Panc1 (cell line): Measurements from ENCODE around the gene PLA1A. TPM values are rescaled to one million over a fixed set of nuclear protein-coding genes. Genes with fewer than 3 reads are reported as not detected.

Experiments
- ATAC-seq: fragments of 200-7000 bp; cut with Tn5 transposase; 2 replicates; pipeline ENCODE4 v1.9.1; 2020; ENCODE audit warnings: mild to moderate bottlenecking, moderate library complexity
- BruUV-seq: library from RNA; stranded (reverse); fragments of 400-500 nt; replicated peaks from 2 replicates; lab custom pipeline; 2021; lab: Mats Ljungman, UMichigan
- CTCF ChIA-PET: fragments of 300-600 bp; sonication (Branson Sonifier 250); formaldehyde crosslinking; loops from one replicate; lab custom pipeline; 2022; ENCODE audit warnings: antibody characterized with exemption; lab: Charles Lee
- POLR2A ChIA-PET: fragments of 300-600 bp; sonication (Branson Sonifier 250); formaldehyde crosslinking; loops from one replicate; lab custom pipeline; 2022; ENCODE audit warnings: antibody characterized with exemption; lab: Charles Lee
- DNase-seq: peaks from one replicate; pipeline ENCODE4 v3.0.0-alpha.2; 2010; ENCODE audit warnings: low read depth, low spot score
- H3K27ac ChIP-seq: 2 replicates; pipeline ENCODE4 v1.5.1; 2011; ENCODE audit warnings: mild to moderate bottlenecking, low read length, inconsistent platforms
- H3K27me3 ChIP-seq: fragments of 200-500 bp; sonication (Bioruptor generic); 2 replicates; pipeline ENCODE4 v1.6.0; 2014; ENCODE audit warnings: low read length, inconsistent platforms; ENCODE audit not compliant: control insufficient read depth, insufficient read depth
- H3K36me3 ChIP-seq: fragments of 200-500 bp; sonication (Bioruptor generic); 2 replicates; pipeline ENCODE4 v1.5.1; 2014; ENCODE audit warnings: inconsistent platforms, mild to moderate bottlenecking, low read length, moderate library complexity; ENCODE audit not compliant: control insufficient read depth, insufficient read depth
- H3K4me1 ChIP-seq: 2 replicates; pipeline ENCODE4 v1.5.1; 2011; ENCODE audit warnings: inconsistent platforms, mild to moderate bottlenecking, low read length, moderate library complexity; ENCODE audit not compliant: control insufficient read depth, insufficient read depth
- H3K4me3 ChIP-seq, 2 experiments: 2 replicates each; pipeline ENCODE4 v1.5.1; 2011 to 2012; ENCODE audit warnings: low read depth in 2 of 2, low read length in 2 of 2, mild to moderate bottlenecking in 2 of 2, inconsistent platforms in 1 of 2, moderate library complexity in 1 of 2
- H3K9me3 ChIP-seq: fragments of 200-500 bp; sonication (Bioruptor generic); 2 replicates; pipeline ENCODE4 v1.5.1; 2014; ENCODE audit warnings: low read depth, mild to moderate bottlenecking, inconsistent platforms, low read length, moderate library complexity; ENCODE audit not compliant: control insufficient read depth, insufficient read depth
- POLR2AphosphoS5 ChIP-seq: IDR thresholded peaks from 2 replicates; pipeline ENCODE4 v1.6.1; 2012; ENCODE audit warnings: mild to moderate bottlenecking, low read depth, low read length, moderate library complexity
- SIN3A ChIP-seq: IDR thresholded peaks from 2 replicates; pipeline ENCODE4 v1.6.1; 2012; ENCODE audit warnings: low read depth, mild to moderate bottlenecking, low read length, moderate library complexity, borderline replicate concordance; ENCODE audit not compliant: insufficient read depth
- TCF7L2 ChIP-seq: IDR thresholded peaks from 2 replicates; pipeline ENCODE4 v1.6.1; 2011; ENCODE audit warnings: mild to moderate bottlenecking, low read depth, low read length, inconsistent platforms
- in situ Hi-C: cut with HindIII; loops from 2 replicates; pipeline ENCODE4 v1.10.0; 2016; ENCODE audit warnings: low sequenced_read_pairs, low pct_unique_long_range_greater_than_20kb
- intact Hi-C: fragments of 100-400 bp; cut with micrococcal nuclease; formaldehyde crosslinking; loops from one replicate; pipeline ENCODE4 v1.10.0; 2022; ENCODE audit not compliant: unreplicated experiment
- total RNA-seq: library from RNA; stranded (reverse); gene quantifications from one replicate; pipeline ENCODE4 v1.2.1, GENCODE V29; 2021; ENCODE audit not compliant: unreplicated experiment
- TF ChIP-seq, protein P1 (sequence below): fragments of 450-650 bp; IDR thresholded peaks from 2 replicates; pipeline ENCODE4 v1.5.1; 2017; ENCODE audit warnings: mild to moderate bottlenecking
- TF ChIP-seq, protein P2 (sequence below), 2 experiments: IDR thresholded peaks; 2 replicates each; pipeline ENCODE4 v1.6.1; 2011 to 2012; ENCODE audit warnings: low read depth in 2 of 2, control low read depth in 1 of 2, low read length in 1 of 2, mild to moderate bottlenecking in 1 of 2, moderate library complexity in 1 of 2; ENCODE audit not compliant: insufficient read depth in 1 of 2

PLA1A gene
- total RNA-seq, 1 experiment from 2014 or later = not detected

DNA sequence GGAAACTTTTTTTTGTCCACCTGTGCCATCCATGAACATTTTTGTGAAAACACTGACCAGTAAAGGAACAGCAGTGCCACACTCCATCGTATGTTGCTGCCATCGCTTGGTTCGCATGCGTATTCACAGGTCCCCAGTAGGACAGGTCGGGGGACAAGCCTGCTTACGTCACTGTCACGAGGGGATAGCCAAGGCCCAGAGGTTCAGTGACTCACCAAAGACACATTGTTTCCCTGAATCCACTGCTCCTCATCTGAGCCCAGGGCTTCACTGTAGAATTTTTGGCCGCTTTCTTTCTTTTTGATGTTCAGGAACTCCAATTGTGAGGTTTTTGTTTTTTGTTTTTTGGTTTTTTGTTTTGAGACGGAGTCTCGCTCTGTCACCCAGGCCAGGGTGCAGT lies 12.5 kb upstream of the PLA1A start:
- intact Hi-C loops (no loop called here), in situ Hi-C loops (no loop called here)
- Histone ChIP-seq H3K4me3 (no peak overlapping the region), H3K27ac (no peak overlapping the region), H3K4me1 (peaks cover 4% of the 10 kb centered on the region; the same call in 1 of the 2 replicates), H3K9me3 (no peaks in the 10 kb centered on the region), H3K27me3 (no peaks in the 10 kb centered on the region), H3K36me3 (no peaks in the 10 kb centered on the region)
- DNase-seq = no peak
- BruUV-seq = no TSS peak
- TF ChIP-seq, protein P1, sequence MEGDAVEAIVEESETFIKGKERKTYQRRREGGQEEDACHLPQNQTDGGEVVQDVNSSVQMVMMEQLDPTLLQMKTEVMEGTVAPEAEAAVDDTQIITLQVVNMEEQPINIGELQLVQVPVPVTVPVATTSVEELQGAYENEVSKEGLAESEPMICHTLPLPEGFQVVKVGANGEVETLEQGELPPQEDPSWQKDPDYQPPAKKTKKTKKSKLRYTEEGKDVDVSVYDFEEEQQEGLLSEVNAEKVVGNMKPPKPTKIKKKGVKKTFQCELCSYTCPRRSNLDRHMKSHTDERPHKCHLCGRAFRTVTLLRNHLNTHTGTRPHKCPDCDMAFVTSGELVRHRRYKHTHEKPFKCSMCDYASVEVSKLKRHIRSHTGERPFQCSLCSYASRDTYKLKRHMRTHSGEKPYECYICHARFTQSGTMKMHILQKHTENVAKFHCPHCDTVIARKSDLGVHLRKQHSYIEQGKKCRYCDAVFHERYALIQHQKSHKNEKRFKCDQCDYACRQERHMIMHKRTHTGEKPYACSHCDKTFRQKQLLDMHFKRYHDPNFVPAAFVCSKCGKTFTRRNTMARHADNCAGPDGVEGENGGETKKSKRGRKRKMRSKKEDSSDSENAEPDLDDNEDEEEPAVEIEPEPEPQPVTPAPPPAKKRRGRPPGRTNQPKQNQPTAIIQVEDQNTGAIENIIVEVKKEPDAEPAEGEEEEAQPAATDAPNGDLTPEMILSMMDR = no peak
- TF ChIP-seq POLR2AphosphoS5 (no peak), SIN3A (no peak), TCF7L2 (no peak)
- TF ChIP-seq, protein P2, sequence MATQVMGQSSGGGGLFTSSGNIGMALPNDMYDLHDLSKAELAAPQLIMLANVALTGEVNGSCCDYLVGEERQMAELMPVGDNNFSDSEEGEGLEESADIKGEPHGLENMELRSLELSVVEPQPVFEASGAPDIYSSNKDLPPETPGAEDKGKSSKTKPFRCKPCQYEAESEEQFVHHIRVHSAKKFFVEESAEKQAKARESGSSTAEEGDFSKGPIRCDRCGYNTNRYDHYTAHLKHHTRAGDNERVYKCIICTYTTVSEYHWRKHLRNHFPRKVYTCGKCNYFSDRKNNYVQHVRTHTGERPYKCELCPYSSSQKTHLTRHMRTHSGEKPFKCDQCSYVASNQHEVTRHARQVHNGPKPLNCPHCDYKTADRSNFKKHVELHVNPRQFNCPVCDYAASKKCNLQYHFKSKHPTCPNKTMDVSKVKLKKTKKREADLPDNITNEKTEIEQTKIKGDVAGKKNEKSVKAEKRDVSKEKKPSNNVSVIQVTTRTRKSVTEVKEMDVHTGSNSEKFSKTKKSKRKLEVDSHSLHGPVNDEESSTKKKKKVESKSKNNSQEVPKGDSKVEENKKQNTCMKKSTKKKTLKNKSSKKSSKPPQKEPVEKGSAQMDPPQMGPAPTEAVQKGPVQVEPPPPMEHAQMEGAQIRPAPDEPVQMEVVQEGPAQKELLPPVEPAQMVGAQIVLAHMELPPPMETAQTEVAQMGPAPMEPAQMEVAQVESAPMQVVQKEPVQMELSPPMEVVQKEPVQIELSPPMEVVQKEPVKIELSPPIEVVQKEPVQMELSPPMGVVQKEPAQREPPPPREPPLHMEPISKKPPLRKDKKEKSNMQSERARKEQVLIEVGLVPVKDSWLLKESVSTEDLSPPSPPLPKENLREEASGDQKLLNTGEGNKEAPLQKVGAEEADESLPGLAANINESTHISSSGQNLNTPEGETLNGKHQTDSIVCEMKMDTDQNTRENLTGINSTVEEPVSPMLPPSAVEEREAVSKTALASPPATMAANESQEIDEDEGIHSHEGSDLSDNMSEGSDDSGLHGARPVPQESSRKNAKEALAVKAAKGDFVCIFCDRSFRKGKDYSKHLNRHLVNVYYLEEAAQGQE (IDR thresholded peaks at IDR 0.05; ENCODE audit: insufficient read depth in 1 of 2, low read depth in 2 of 2, low read length in 1 of 2) = no peak
- no peak for ATAC-seq
- POLR2A ChIA-PET = no interaction called here
- CTCF ChIA-PET = no interaction called here

DNA sequence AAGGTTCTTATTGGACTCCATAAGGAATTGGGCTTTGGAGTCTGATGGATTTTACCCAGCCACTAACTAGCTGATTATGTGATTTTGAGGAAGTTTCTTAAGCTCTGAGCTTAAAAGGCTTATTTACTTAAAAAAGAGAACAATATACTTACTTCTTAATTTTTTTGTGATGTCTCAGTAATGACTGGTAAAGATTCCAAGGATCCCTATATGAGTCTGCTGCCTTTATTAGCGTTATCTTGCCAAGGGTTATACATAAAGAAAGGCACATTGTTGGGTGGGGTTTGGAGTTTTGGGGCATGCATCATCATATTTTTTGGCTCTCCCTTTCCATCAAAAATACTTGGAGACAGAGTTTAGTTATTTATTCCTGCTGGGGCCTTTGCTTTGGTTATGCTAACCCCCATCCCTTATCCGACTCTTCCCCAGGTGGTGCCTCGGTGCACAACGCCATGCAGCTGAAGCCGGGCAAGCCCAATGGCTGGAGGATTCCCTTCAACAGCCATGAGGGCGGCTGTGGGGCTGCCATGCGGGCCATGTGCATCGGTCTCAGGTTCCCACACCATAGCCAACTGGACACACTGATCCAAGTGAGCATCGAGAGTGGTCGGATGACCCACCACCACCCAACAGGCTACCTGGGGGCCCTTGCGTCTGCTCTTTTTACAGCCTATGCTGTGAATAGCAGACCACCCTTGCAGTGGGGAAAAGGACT lies 11.7 kb upstream of the PLA1A start:
- DNase-seq (no peak), ATAC-seq (no peak)
- BruUV-seq = no TSS peak
- intact Hi-C loops (no loop called here), in situ Hi-C loops (no loop called here)
- Histone ChIP-seq H3K4me3 (no peak overlapping the region), H3K27me3 (no peaks in the 10 kb centered on the region), H3K9me3 (no peaks in the 10 kb centered on the region), H3K4me1 (no peaks in the 10 kb centered on the region), H3K27ac (no peak overlapping the region), H3K36me3 (no peaks in the 10 kb centered on the region)
- CTCF ChIA-PET = no interaction called here
- POLR2A ChIA-PET = no interaction called here
- TF ChIP-seq SIN3A (no peak), TCF7L2 (no peak), POLR2AphosphoS5 (no peak)
- TF ChIP-seq, protein P1 = no peak
- TF ChIP-seq, protein P2 (IDR thresholded peaks at IDR 0.05; ENCODE audit: insufficient read depth in 1 of 2, low read depth in 2 of 2, low read length in 1 of 2) = no peak
